Activated naive CD4-positive, alpha-beta T cell treated with anti-CD3 and anti-CD28 coated beads for 36 hours (primary cell): Measurements from ENCODE around the gene ZSCAN20. TPM values are rescaled to one million over a fixed set of nuclear protein-coding genes. Genes with fewer than 3 reads are reported as not detected.

ENCODE experiments used
- CTCF ChIA-PET: fragments of 350-600 bp; sonication (Branson Sonifier 250); formaldehyde crosslinking; loops from one replicate; lab custom pipeline; 2021; ENCODE audit warnings: antibody characterized with exemption; lab: Charles Lee
- DNase-seq: peaks from one replicate; pipeline ENCODE4 v3.0.0-alpha.2; 2020
- H3K27ac Mint-ChIP-seq: one replicate; pipeline ENCODE4 v1.8.0; 2021; ENCODE audit warnings: mild to moderate bottlenecking, mixed read lengths
- H3K27me3 Mint-ChIP-seq: one replicate; pipeline ENCODE4 v1.8.0; 2021; ENCODE audit warnings: low read depth, mixed read lengths
- H3K36me3 Mint-ChIP-seq: one replicate; pipeline ENCODE4 v1.8.0; 2021; ENCODE audit warnings: low read depth, mixed read lengths
- H3K4me1 Mint-ChIP-seq: one replicate; pipeline ENCODE4 v1.8.0; 2021; ENCODE audit warnings: low read depth, mixed read lengths
- H3K4me3 Mint-ChIP-seq: one replicate; pipeline ENCODE4 v1.8.0; 2021; ENCODE audit warnings: mild to moderate bottlenecking, moderate library complexity, mixed read lengths
- H3K9me3 Mint-ChIP-seq: one replicate; pipeline ENCODE4 v1.8.0; 2021; ENCODE audit warnings: mixed read lengths
- intact Hi-C: fragments of 100-400 bp; cut with micrococcal nuclease; formaldehyde crosslinking; loops from one replicate; pipeline ENCODE4 v1.15.1; 2023
- total RNA-seq, 2 experiments: library from RNA; stranded (reverse); gene quantifications; one replicate each; pipeline ENCODE4 v1.2.3, GENCODE V29; 2021

Gene ZSCAN20
- total RNA-seq, 2 experiments from 2014 or later = 2.5 to 2.6 TPM

- Mint-ChIP-seq H3K27ac (no peak overlapping the region), H3K4me1 (peaks cover 2% of the 10 kb centered on the region), H3K36me3 (no peaks in the 10 kb centered on the region), H3K27me3 (peaks cover 2% of the 10 kb centered on the region), H3K9me3 (no peaks in the 10 kb centered on the region), H3K4me3 (no peak overlapping the region)
- DNase-seq = no peak
- CTCF ChIA-PET = no interaction called here
- intact Hi-C loops = no loop called here
Measured at GRCh38 chr1:33435096-33435820, 37.2 kb upstream of the ZSCAN20 start.

- peaks cover 2% of the 10 kb centered on the region for H3K4me1 Mint-ChIP-seq
- intact Hi-C loops = no loop called here
- no peak for DNase-seq
- no peak overlapping the region for H3K27ac Mint-ChIP-seq
- H3K4me3 Mint-ChIP-seq = no peak overlapping the region
- H3K27me3 Mint-ChIP-seq = no peaks in the 10 kb centered on the region
- no peaks in the 10 kb centered on the region for H3K9me3 Mint-ChIP-seq
- CTCF ChIA-PET = interaction anchor here (0.6 to 1.1 kb wide), 2 partner anchors 19 to 141 kb away, joined by 3 to 4 read pairs; no protein-coding TSS in a partner anchor
- H3K36me3 Mint-ChIP-seq = no peaks in the 10 kb centered on the region
Measured at GRCh38 chr1:33436557-33437285, 35.7 kb upstream of the ZSCAN20 start.

- intact Hi-C loops = no loop called here
- Mint-ChIP-seq H3K27me3 (no peaks in the 10 kb centered on the region), H3K27ac (no peak overlapping the region), H3K4me1 (no peaks in the 10 kb centered on the region), H3K9me3 (no peaks in the 10 kb centered on the region), H3K36me3 (no peaks in the 10 kb centered on the region), H3K4me3 (no peak overlapping the region)
- CTCF ChIA-PET = interaction anchor here (1.5 kb wide), 1 partner anchor 33 kb away, joined by 4 read pairs; the partner anchor contains the start of gene ZSCAN20
- no peak for DNase-seq
Measured at GRCh38 chr1:33438364-33439160, 33.9 kb upstream of the ZSCAN20 start.

- no peak for DNase-seq
- CTCF ChIA-PET = interaction anchor here (1.5 kb wide), 1 partner anchor 32 kb away, joined by 4 read pairs; the partner anchor contains the start of gene ZSCAN20
- H3K4me3 Mint-ChIP-seq = no peak overlapping the region
Measured at GRCh38 chr1:33439662-33440061, 32.8 kb upstream of the ZSCAN20 start.

GRCh38 chr1:33441088-33441745 is 31.2 kb upstream of the ZSCAN20 start:
- H3K4me1 Mint-ChIP-seq = no peaks in the 10 kb centered on the region
- no peaks in the 10 kb centered on the region for H3K9me3 Mint-ChIP-seq
- peaks cover under 1% of the 10 kb centered on the region for H3K27me3 Mint-ChIP-seq
- no peak for DNase-seq
- no peaks in the 10 kb centered on the region for H3K36me3 Mint-ChIP-seq
- no peak overlapping the region for H3K27ac Mint-ChIP-seq
- intact Hi-C loops = no loop called here
- CTCF ChIA-PET = interaction anchor here (0.9 kb wide), 1 partner anchor 15 kb away, joined by 3 read pairs; no protein-coding TSS in a partner anchor
- H3K4me3 Mint-ChIP-seq = no peak overlapping the region

More at GRCh38 chr1:33439662-33440061, 32.8 kb upstream of the ZSCAN20 start:
- H3K27me3 Mint-ChIP-seq = no peaks in the 10 kb centered on the region
- H3K4me1 Mint-ChIP-seq = no peaks in the 10 kb centered on the region
- H3K9me3 Mint-ChIP-seq = no peaks in the 10 kb centered on the region
- H3K27ac Mint-ChIP-seq = no peak overlapping the region
- H3K36me3 Mint-ChIP-seq = no peaks in the 10 kb centered on the region
- intact Hi-C loops = no loop called here

GRCh38 chr1:33442141-33442540 is 30.3 kb upstream of the ZSCAN20 start:
- DNase-seq = no peak
- intact Hi-C loops = no loop called here
- CTCF ChIA-PET = no interaction called here
- Mint-ChIP-seq H3K36me3 (no peaks in the 10 kb centered on the region), H3K27me3 (peaks cover 5% of the 10 kb centered on the region), H3K4me1 (no peaks in the 10 kb centered on the region), H3K27ac (no peak overlapping the region), H3K9me3 (no peaks in the 10 kb centered on the region), H3K4me3 (no peak overlapping the region)

GRCh38 chr1:33443080-33443704 is 29.3 kb upstream of the ZSCAN20 start:
- Mint-ChIP-seq H3K36me3 (no peaks in the 10 kb centered on the region), H3K4me1 (no peaks in the 10 kb centered on the region), H3K9me3 (no peaks in the 10 kb centered on the region), H3K4me3 (no peak overlapping the region), H3K27me3 (peaks cover 7% of the 10 kb centered on the region), H3K27ac (no peak overlapping the region)
- CTCF ChIA-PET = interaction anchor here (0.7 kb wide), 1 partner anchor 28 kb away, joined by 3 read pairs; no protein-coding TSS in a partner anchor
- intact Hi-C loops = no loop called here
- no peak for DNase-seq

GRCh38 chr1:33443705-33444180 is 28.7 kb upstream of the ZSCAN20 start:
- intact Hi-C loops = no loop called here
- H3K27me3 Mint-ChIP-seq = peaks cover 7% of the 10 kb centered on the region
- no peak for DNase-seq
- no peaks in the 10 kb centered on the region for H3K9me3 Mint-ChIP-seq
- no peak overlapping the region for H3K4me3 Mint-ChIP-seq
- CTCF ChIA-PET = interaction anchor here (0.7 kb wide), 1 partner anchor 27 kb away, joined by 3 read pairs; no protein-coding TSS in a partner anchor
- no peaks in the 10 kb centered on the region for H3K4me1 Mint-ChIP-seq
- no peaks in the 10 kb centered on the region for H3K36me3 Mint-ChIP-seq
- H3K27ac Mint-ChIP-seq = no peak overlapping the region

- DNase-seq = no peak
- no peak overlapping the region for H3K4me3 Mint-ChIP-seq
- no peak overlapping the region for H3K27ac Mint-ChIP-seq
- H3K27me3 Mint-ChIP-seq = peaks cover 7% of the 10 kb centered on the region
- H3K9me3 Mint-ChIP-seq = no peaks in the 10 kb centered on the region
- intact Hi-C loops = no loop called here
- no peaks in the 10 kb centered on the region for H3K36me3 Mint-ChIP-seq
- CTCF ChIA-PET = interaction anchor here (1.0 kb wide), 1 partner anchor 26 kb away, joined by 3 read pairs; no protein-coding TSS in a partner anchor
- H3K4me1 Mint-ChIP-seq = no peaks in the 10 kb centered on the region
Measured at GRCh38 chr1:33445108-33445507, 27.3 kb upstream of the ZSCAN20 start.

- Mint-ChIP-seq H3K4me1 (no peaks in the 10 kb centered on the region), H3K9me3 (no peaks in the 10 kb centered on the region), H3K27ac (no peak overlapping the region), H3K36me3 (no peaks in the 10 kb centered on the region), H3K27me3 (peaks cover 7% of the 10 kb centered on the region), H3K4me3 (no peak overlapping the region)
- DNase-seq = no peak
- intact Hi-C loops = no loop called here
- CTCF ChIA-PET = interaction anchor here (0.9 to 1.0 kb wide), 2 partner anchors 24 to 151 kb away, joined by 4 to 8 read pairs; no protein-coding TSS in a partner anchor
Measured at GRCh38 chr1:33446590-33446989, 25.9 kb upstream of the ZSCAN20 start.

- no peak overlapping the region for H3K4me3 Mint-ChIP-seq
- intact Hi-C loops = loop anchor here (1.0 kb wide), 1 partner anchor 159 kb away; no protein-coding TSS in a partner anchor
- no peak overlapping the region for H3K27ac Mint-ChIP-seq
- H3K27me3 Mint-ChIP-seq = no peaks in the 10 kb centered on the region
- no peaks in the 10 kb centered on the region for H3K36me3 Mint-ChIP-seq
- CTCF ChIA-PET = interaction anchor here (0.7 to 2.6 kb wide), 4 partner anchors 14 to 160 kb away, joined by 3 to 8 read pairs (median 6); no protein-coding TSS in a partner anchor
- no peak for DNase-seq
- peaks cover 3% of the 10 kb centered on the region for H3K4me1 Mint-ChIP-seq
- H3K9me3 Mint-ChIP-seq = no peaks in the 10 kb centered on the region
Measured at GRCh38 chr1:33454646-33455282, 17.7 kb upstream of the ZSCAN20 start.
